ENCODE data around the gene KDF1.

Gene KDF1, protein sequence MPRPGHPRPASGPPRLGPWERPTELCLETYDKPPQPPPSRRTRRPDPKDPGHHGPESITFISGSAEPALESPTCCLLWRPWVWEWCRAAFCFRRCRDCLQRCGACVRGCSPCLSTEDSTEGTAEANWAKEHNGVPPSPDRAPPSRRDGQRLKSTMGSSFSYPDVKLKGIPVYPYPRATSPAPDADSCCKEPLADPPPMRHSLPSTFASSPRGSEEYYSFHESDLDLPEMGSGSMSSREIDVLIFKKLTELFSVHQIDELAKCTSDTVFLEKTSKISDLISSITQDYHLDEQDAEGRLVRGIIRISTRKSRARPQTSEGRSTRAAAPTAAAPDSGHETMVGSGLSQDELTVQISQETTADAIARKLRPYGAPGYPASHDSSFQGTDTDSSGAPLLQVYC

DNA sequence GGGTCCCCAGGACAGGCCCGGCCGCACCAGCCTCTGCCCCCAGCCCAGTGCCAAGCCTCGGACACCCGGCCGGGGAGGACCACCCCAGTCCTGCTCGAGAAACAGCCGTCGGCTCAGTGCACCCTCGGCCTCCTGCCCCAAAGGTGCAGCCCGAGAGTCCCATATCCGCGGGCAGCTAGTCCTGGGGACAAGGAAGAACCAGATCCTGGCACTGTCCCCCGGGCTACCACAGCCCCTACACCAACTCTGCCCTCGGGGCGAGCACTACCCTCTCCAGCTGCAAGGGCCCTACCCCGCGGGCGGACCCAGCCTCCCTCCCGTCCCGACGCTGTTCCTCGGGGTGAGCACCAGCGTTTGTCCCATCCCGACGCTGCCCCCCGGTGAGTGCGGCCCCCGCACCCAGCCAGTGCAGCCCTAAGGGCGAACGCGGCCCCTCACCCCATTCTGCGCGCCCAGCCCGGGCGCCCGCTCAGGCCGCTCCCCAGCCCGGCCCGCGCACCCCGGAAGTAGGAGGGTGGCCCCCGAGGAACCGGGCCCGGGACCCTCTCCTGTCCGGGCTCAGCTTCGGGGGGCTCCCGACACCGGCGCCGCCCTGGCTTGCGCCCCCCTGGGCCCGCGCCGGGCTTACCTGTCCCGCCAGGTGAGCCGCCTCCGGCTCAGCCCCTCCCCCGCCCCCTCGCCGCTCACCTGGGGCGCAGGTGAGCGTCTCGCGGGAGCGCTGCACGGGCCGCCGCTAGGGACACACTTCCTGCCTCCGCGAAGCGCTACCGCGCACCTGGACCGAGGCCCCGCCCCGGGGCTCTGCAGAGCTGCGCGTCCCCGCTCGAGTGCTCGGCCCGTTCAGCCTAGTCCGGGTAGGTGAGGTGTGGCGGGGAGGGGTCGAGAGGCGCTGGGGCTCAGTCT, at the start of gene KDF1:
KDF1 (minus strand) TSS at position 747 of the 903 bp plus-strand sequence. CDS start 8,088 bp downstream, outside the sequence.
- H3K27me3 ChIP-seq (ENCODE audit: insufficient read depth, insufficient read length), result peaks cover 44% of the 10 kb centered on the region
- H3K9me3 ChIP-seq (ENCODE audit: insufficient read depth, low read length), result no peaks in the 10 kb centered on the region
- TF ChIP-seq YY1 (IDR thresholded peaks at IDR 0.05; ENCODE audit: insufficient read depth, insufficient read length) (no peak), ZNF274 (IDR thresholded peaks at IDR 0.05; ENCODE audit: low read depth, low read length) (no peak), SUZ12 (IDR thresholded peaks at IDR 0.05; ENCODE audit: extremely low read depth, insufficient read depth, insufficient read length) (no peak)
- H3K36me3 ChIP-seq (ENCODE audit: insufficient read depth, insufficient read length, low read length), result no peaks in the 10 kb centered on the region
- DNase-seq (ENCODE audit: low read depth, low spot score), result peak; percentile 18
- peak within 1 kb of the TSS; percentile 89 for H3K9ac ChIP-seq (ENCODE audit: insufficient read length, low read depth)
- no peaks in the 10 kb centered on the region for H3K4me1 ChIP-seq (ENCODE audit: insufficient read depth, insufficient read length)
- peak within 1 kb of the TSS; percentile 89 for H3K4me3 ChIP-seq (ENCODE audit: insufficient read length, low read depth)

DNA sequence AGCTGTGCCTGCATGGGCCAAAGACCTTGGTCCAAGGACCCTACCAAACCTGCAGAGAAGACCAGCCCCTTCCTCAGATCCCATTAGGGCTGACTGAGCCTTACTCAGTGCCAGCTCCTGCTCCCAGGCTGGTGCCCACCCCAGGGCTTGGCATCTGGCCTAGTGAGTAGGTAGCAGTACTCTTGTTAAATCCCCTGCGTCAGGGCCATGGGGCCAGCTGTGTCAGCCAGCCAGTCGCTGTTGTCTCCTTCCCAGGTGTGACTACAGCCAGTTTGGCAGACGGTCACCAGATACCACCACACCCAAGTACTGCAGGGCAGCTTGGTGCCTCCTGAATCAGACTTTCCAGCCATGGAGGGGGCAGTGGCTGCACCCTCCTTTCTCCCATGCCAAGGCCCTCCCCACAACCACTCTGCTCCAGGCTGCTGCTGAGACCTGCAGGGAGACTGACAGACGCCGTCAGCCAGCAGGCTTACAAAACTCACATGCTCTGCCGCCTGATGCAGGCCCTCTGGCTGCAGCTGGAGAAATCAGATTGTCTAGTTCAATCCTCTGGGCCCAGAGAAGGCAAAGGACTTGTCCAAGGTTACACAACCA, 49.4 kb upstream of the KDF1 start:
- Histone ChIP-seq H3K36me3 (ENCODE audit: insufficient read depth, insufficient read length, low read length) (peaks cover 42% of the 10 kb centered on the region), H3K27me3 (ENCODE audit: insufficient read depth, insufficient read length) (no peaks in the 10 kb centered on the region), H3K9me3 (ENCODE audit: insufficient read depth, low read length) (no peaks in the 10 kb centered on the region), H3K9ac (ENCODE audit: insufficient read length, low read depth) (peak overlapping the region; percentile 73), H3K4me3 (ENCODE audit: insufficient read length, low read depth) (peak overlapping the region; percentile 56), H3K4me1 (ENCODE audit: insufficient read depth, insufficient read length) (peaks cover 39% of the 10 kb centered on the region)
- DNase-seq (ENCODE audit: low read depth, low spot score), result no peak
- TF ChIP-seq ZNF274 (IDR thresholded peaks at IDR 0.05; ENCODE audit: low read depth, low read length), result no peak
- TF ChIP-seq YY1 (IDR thresholded peaks at IDR 0.05; ENCODE audit: insufficient read depth, insufficient read length), result no peak
- TF ChIP-seq SUZ12 (IDR thresholded peaks at IDR 0.05; ENCODE audit: extremely low read depth, insufficient read depth, insufficient read length), result no peak

DNA sequence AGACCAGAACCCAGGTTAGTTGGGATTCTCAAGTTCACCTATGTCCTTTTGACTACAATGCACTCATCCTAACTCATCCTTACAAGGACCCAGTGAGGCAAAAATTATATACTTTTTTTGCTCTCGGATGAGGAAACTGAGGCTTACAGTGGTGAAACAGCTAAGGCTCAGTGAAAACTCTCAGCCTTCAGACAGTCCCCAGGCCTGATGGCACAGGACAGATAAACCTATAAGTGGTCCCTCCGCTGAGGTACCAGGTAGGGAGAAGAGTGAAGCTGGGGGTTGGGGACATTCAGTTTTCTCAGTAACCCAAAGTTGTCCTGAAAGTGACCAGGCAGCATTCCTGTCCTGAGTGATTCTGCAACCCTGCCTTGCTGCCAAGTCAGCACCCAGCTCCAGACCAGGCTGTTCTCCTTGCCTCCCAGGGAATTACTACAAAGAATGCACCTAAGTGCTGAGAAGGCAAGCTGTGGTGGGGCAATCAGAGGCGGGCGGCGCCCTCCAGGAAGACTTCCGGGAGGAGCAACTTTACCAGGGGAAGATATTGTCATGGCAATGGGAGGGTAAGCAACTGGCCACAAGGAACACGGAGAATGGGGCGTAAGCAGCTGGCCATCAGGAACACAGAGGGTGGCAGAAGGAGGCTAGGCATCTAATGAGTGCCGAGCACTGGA, 47.8 kb upstream of the KDF1 start:
- H3K27me3 ChIP-seq (ENCODE audit: insufficient read depth, insufficient read length), result no peaks in the 10 kb centered on the region
- H3K4me1 ChIP-seq (ENCODE audit: insufficient read depth, insufficient read length), result peaks cover 51% of the 10 kb centered on the region
- H3K9me3 ChIP-seq (ENCODE audit: insufficient read depth, low read length), result no peaks in the 10 kb centered on the region
- TF ChIP-seq YY1 (IDR thresholded peaks at IDR 0.05; ENCODE audit: insufficient read depth, insufficient read length), result no peak
- TF ChIP-seq ZNF274 (IDR thresholded peaks at IDR 0.05; ENCODE audit: low read depth, low read length), result no peak
- H3K9ac ChIP-seq (ENCODE audit: insufficient read length, low read depth), result peak overlapping the region; percentile 4
- no peak overlapping the region for H3K4me3 ChIP-seq (ENCODE audit: insufficient read length, low read depth)
- DNase-seq (ENCODE audit: low read depth, low spot score), result no peak
- peaks cover 55% of the 10 kb centered on the region for H3K36me3 ChIP-seq (ENCODE audit: insufficient read depth, insufficient read length, low read length)

DNA sequence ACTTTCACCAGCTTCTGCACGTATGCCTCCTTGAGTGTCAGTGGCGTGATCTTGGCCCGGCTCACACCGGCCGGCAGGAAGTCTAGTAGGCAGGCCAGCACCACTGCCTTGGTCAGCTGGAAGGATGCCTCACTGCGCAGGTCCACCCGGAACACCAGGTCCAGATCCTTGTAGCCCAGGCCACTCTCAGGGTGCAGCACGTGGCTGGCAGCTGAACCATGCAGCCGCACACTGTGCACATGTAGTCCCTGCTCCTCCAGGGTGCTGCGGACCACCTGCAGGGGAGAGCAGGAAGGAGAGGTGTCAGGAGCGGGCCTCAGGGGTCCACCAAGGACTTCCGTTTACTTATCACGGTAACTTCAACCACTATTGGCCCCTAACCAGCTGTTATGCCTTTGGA, 46.4 kb upstream of the KDF1 start:
- Histone ChIP-seq H3K4me1 (ENCODE audit: insufficient read depth, insufficient read length) (peaks cover 59% of the 10 kb centered on the region), H3K9me3 (ENCODE audit: insufficient read depth, low read length) (no peaks in the 10 kb centered on the region), H3K36me3 (ENCODE audit: insufficient read depth, insufficient read length, low read length) (peaks cover 65% of the 10 kb centered on the region), H3K9ac (ENCODE audit: insufficient read length, low read depth) (peak overlapping the region; percentile 59), H3K4me3 (ENCODE audit: insufficient read length, low read depth) (no peak overlapping the region), H3K27me3 (ENCODE audit: insufficient read depth, insufficient read length) (no peaks in the 10 kb centered on the region)
- no peak for DNase-seq (ENCODE audit: low read depth, low spot score)
- TF ChIP-seq YY1 (IDR thresholded peaks at IDR 0.05; ENCODE audit: insufficient read depth, insufficient read length) (no peak), SUZ12 (IDR thresholded peaks at IDR 0.05; ENCODE audit: extremely low read depth, insufficient read depth, insufficient read length) (no peak), ZNF274 (IDR thresholded peaks at IDR 0.05; ENCODE audit: low read depth, low read length) (no peak)

DNA sequence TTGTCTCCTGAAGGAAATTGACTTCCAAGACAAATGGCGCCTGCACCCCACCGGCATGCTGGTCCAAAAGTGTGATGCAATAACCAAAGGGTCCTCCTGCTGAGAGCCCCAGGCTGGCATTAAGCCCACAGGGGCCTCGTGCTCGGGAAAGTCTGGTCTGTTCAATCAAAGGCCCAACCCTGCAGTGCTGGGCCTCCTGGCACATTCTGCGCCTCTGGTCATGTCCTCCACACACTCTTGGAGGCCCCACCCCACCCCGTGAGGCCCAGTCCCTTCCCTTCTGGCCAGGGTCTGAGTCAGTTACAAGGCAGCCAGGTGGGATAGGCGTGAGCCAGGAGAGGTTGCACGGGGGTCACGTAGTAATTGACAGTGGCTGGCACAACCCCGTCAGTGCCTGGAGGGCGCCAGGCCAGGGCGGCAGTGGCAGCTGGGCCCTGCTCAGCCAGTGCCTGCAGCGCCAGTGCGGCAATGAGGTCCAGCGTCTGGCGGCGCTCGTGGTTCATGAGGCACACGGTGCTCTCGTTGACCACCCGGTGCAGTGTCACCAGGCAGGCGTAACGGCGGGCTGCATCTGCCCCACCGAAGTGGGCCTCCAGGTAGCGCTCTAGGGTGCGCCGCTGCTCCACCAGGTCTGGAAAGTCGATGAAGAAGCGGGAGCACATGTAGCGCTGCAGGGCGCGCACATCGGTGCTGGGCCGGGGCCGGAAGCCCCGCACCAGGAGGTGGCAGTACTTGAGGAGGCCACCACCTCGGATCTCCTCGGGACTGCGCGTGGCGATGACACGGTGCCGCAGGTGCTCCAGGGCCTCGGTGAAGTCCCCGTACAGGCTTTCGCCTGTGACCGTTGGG, 45.6 kb upstream of the KDF1 start:
- H3K4me3 ChIP-seq (ENCODE audit: insufficient read length, low read depth), result no peak overlapping the region
- H3K4me1 ChIP-seq (ENCODE audit: insufficient read depth, insufficient read length), result peaks cover 61% of the 10 kb centered on the region
- H3K9ac ChIP-seq (ENCODE audit: insufficient read length, low read depth), result peak overlapping the region; percentile 59
- no peak for DNase-seq (ENCODE audit: low read depth, low spot score)
- TF ChIP-seq ZNF274 (IDR thresholded peaks at IDR 0.05; ENCODE audit: low read depth, low read length) (no peak), SUZ12 (IDR thresholded peaks at IDR 0.05; ENCODE audit: extremely low read depth, insufficient read depth, insufficient read length) (no peak), YY1 (IDR thresholded peaks at IDR 0.05; ENCODE audit: insufficient read depth, insufficient read length) (no peak)
- peaks cover 72% of the 10 kb centered on the region for H3K36me3 ChIP-seq (ENCODE audit: insufficient read depth, insufficient read length, low read length)
- no peaks in the 10 kb centered on the region for H3K9me3 ChIP-seq (ENCODE audit: insufficient read depth, low read length)
- H3K27me3 ChIP-seq (ENCODE audit: insufficient read depth, insufficient read length), result no peaks in the 10 kb centered on the region

DNA sequence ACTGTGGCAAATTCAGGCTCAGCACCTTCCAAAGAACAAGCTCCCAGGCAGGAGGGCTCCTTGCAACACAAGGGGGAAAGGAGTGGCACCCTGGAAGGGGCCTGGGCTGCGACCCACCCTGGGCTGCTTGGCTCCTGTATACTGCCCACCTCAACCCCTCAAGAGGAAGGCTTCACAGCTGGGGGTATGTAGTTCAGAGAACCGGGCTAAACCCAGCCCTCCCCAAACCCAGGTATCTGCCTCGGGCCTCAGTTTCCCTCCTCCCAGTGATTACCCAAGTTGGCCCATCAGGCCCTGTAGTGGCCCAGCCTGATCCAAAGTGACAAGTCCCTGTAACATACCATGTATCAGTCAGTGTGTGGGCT, 44.9 kb upstream of the KDF1 start:
- Histone ChIP-seq H3K4me3 (ENCODE audit: insufficient read length, low read depth) (no peak overlapping the region), H3K9ac (ENCODE audit: insufficient read length, low read depth) (peak overlapping the region; percentile 42), H3K36me3 (ENCODE audit: insufficient read depth, insufficient read length, low read length) (peaks cover 76% of the 10 kb centered on the region), H3K4me1 (ENCODE audit: insufficient read depth, insufficient read length) (peaks cover 64% of the 10 kb centered on the region), H3K27me3 (ENCODE audit: insufficient read depth, insufficient read length) (no peaks in the 10 kb centered on the region), H3K9me3 (ENCODE audit: insufficient read depth, low read length) (no peaks in the 10 kb centered on the region)
- TF ChIP-seq ZNF274 (IDR thresholded peaks at IDR 0.05; ENCODE audit: low read depth, low read length) (no peak), SUZ12 (IDR thresholded peaks at IDR 0.05; ENCODE audit: extremely low read depth, insufficient read depth, insufficient read length) (no peak), YY1 (IDR thresholded peaks at IDR 0.05; ENCODE audit: insufficient read depth, insufficient read length) (no peak)
- DNase-seq (ENCODE audit: low read depth, low spot score), result no peak
